OCI-LY3 (cell line): ENCODE results near the gene ASB5.

Experiments
- CTCF ChIP-seq: fragments of 200-600, 300-600 bp; sonication (generic); IDR thresholded peaks from 2 replicates; pipeline ENCODE4 v1.5.1; 2014; ENCODE audit warnings: antibody characterized with exemption, low read length, low read depth
- EZH2phosphoT487 ChIP-seq: fragments of 200-600 bp; shearing (Covaris generic); IDR thresholded peaks from 2 replicates; pipeline ENCODE4 v1.6.1; 2018; ENCODE audit warnings: antibody characterized with exemption, mixed run types, low read depth

GRCh38 chr4:176198316-176198903 is 70.6 kb downstream of the ASB5 start:
- TF ChIP-seq CTCF (no peak), EZH2phosphoT487 (no peak)
